SK-N-SH treated with all-trans-retinoic acid at 6 μM for 48 hours (cell line): ENCODE results near the gene IQSEC1.

Experiments
- ATAC-seq: fragments of 200-7000 bp; cut with Tn5 transposase; 3 replicates; pipeline ENCODE4 v1.9.1; 2020; ENCODE audit warnings: mild to moderate bottlenecking, moderate library complexity
- ARNTL ChIP-seq: fragments of 450-650 bp; formaldehyde crosslinking; IDR thresholded peaks from 2 replicates; pipeline ENCODE4 v1.5.0; 2020; ENCODE audit warnings: low read depth, mild to moderate bottlenecking, moderate library complexity, borderline replicate concordance
- BACH2 ChIP-seq: fragments of 250-450 bp; sonication (Bioruptor Pico); IDR thresholded peaks from 2 replicates; pipeline ENCODE4 v1.9.0; 2021; ENCODE audit warnings: mild to moderate bottlenecking, borderline replicate concordance
- CSDC2 ChIP-seq: fragments of 250-450 bp; sonication (Bioruptor Pico); IDR thresholded peaks from 2 replicates; pipeline ENCODE4 v1.5.0; 2020; ENCODE audit warnings: mild to moderate bottlenecking, moderate library complexity
- ESRRG ChIP-seq: fragments of 250-450 bp; sonication (Bioruptor Pico); IDR thresholded peaks from 2 replicates; pipeline ENCODE4 v1.6.1; 2021; ENCODE audit warnings: mild to moderate bottlenecking
- GLIS3 ChIP-seq: fragments of 250-450 bp; sonication (Bioruptor Pico); IDR thresholded peaks from 2 replicates; pipeline ENCODE4 v1.5.0; 2020; ENCODE audit warnings: mild to moderate bottlenecking, moderate library complexity
- ISL1 ChIP-seq: fragments of 250-450 bp; sonication (Bioruptor Pico); IDR thresholded peaks from 2 replicates; pipeline ENCODE4 v2.1.2; 2022; ENCODE audit warnings: mild to moderate bottlenecking, moderate library complexity
- OSR1 ChIP-seq: fragments of 250-450 bp; sonication (Bioruptor Pico); IDR thresholded peaks from 2 replicates; pipeline ENCODE4 v1.8.0; 2022; ENCODE audit warnings: moderate library complexity, mild to moderate bottlenecking, inconsistent platforms
- PPARA ChIP-seq: fragments of 250-450 bp; sonication (Bioruptor Pico); IDR thresholded peaks from 2 replicates; pipeline ENCODE4 v1.5.0; 2020; ENCODE audit warnings: mild to moderate bottlenecking, borderline replicate concordance
- RARB ChIP-seq: fragments of 250-450 bp; sonication (Bioruptor Pico); IDR thresholded peaks from 2 replicates; pipeline ENCODE4 v1.8.0; 2021; ENCODE audit warnings: mild to moderate bottlenecking, moderate library complexity
- SNAI2 ChIP-seq: fragments of 250-450 bp; sonication (Bioruptor Pico); IDR thresholded peaks from 2 replicates; pipeline ENCODE4 v1.5.0; 2020; ENCODE audit warnings: mild to moderate bottlenecking, moderate library complexity
- TCF4 ChIP-seq: fragments of 250-450 bp; sonication (Bioruptor Pico); IDR thresholded peaks from 2 replicates; pipeline ENCODE4 v1.8.0; 2021; ENCODE audit warnings: mild to moderate bottlenecking, moderate library complexity, borderline replicate concordance
- TOX ChIP-seq: fragments of 250-450 bp; sonication (Bioruptor Pico); IDR thresholded peaks from 2 replicates; pipeline ENCODE4 v1.8.0; 2021; ENCODE audit warnings: mild to moderate bottlenecking, moderate library complexity, borderline replicate concordance
- ZC3H10 ChIP-seq: fragments of 250-450 bp; sonication (Bioruptor Pico); IDR thresholded peaks from 2 replicates; pipeline ENCODE4 v1.5.1; 2021; ENCODE audit warnings: mild to moderate bottlenecking, moderate library complexity
- ZFP3 ChIP-seq: fragments of 250-450 bp; sonication (Bioruptor Pico); IDR thresholded peaks from 2 replicates; pipeline ENCODE4 v1.5.0; 2020; ENCODE audit warnings: mild to moderate bottlenecking, moderate library complexity
- ZFP30 ChIP-seq: fragments of 450-650 bp; formaldehyde crosslinking; IDR thresholded peaks from 2 replicates; pipeline ENCODE4 v1.5.0; 2022; ENCODE audit warnings: mild to moderate bottlenecking, moderate library complexity
- ZNF565 ChIP-seq: fragments of 450-650 bp; formaldehyde crosslinking; conservative IDR thresholded peaks from 2 replicates; pipeline ENCODE4 v1.5.0; 2020; ENCODE audit warnings: low read depth, mild to moderate bottlenecking, moderate library complexity
- ZNF70 ChIP-seq: fragments of 450-650 bp; formaldehyde crosslinking; IDR thresholded peaks from 2 replicates; pipeline ENCODE4 v1.5.0; 2020; ENCODE audit warnings: mild to moderate bottlenecking, moderate library complexity
- ZNF8 ChIP-seq: fragments of 450-650 bp; formaldehyde crosslinking; IDR thresholded peaks from 2 replicates; pipeline ENCODE4 v1.5.0; 2020; ENCODE audit warnings: mild to moderate bottlenecking, moderate library complexity
- TF ChIP-seq, protein P1 (sequence below): fragments of 250-450 bp; sonication (Bioruptor Pico); IDR thresholded peaks from 2 replicates; pipeline ENCODE4 v1.5.1; 2020; ENCODE audit warnings: low read depth, mild to moderate bottlenecking, moderate library complexity
- TF ChIP-seq, protein P2 (sequence below): fragments of 250-450 bp; sonication (Bioruptor Pico); IDR thresholded peaks from 2 replicates; pipeline ENCODE4 v1.5.1; 2021; ENCODE audit warnings: mild to moderate bottlenecking, moderate library complexity
- TF ChIP-seq, protein P3 (sequence below): fragments of 250-450 bp; sonication (Bioruptor Pico); IDR thresholded peaks from 2 replicates; pipeline ENCODE4 v1.8.0; 2020; ENCODE audit warnings: mild to moderate bottlenecking, moderate library complexity, borderline replicate concordance
- TF ChIP-seq, protein P4 (sequence below): fragments of 250-450 bp; sonication (Bioruptor Pico); IDR thresholded peaks from 2 replicates; pipeline ENCODE4 v1.8.0; 2021; ENCODE audit warnings: low read depth, mild to moderate bottlenecking, moderate library complexity, borderline replicate concordance

IQSEC1 gene

DNA sequence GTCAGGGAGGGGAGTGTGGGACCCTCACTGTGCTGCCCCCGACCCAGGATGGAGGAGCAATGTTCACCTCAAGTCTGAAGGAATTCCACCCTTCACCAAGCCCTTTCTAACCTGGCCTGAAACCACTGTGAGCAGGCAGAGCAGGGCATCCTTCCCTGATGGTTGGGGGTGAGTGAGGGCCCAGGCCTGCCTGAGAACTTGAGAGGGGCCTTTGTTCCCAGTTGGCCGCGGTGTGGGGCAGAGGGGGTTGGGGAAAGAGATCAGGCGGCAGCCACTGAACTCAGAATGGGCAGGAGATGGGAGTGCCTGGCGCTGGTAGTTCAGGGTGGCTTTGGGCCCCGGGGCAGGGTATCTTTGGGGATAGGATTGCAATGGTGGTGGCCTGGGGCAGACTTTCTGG, 128.4 kb downstream of the IQSEC1 start:
- ATAC-seq, result no peak
- no peak for TF ChIP-seq TCF4 (CRISPR knock-in tag)
- TF ChIP-seq ZNF8 (CRISPR knock-in tag), result no peak
- TF ChIP-seq ISL1, result no peak
- no peak for TF ChIP-seq RARB (CRISPR knock-in tag)
- TF ChIP-seq, protein P1, sequence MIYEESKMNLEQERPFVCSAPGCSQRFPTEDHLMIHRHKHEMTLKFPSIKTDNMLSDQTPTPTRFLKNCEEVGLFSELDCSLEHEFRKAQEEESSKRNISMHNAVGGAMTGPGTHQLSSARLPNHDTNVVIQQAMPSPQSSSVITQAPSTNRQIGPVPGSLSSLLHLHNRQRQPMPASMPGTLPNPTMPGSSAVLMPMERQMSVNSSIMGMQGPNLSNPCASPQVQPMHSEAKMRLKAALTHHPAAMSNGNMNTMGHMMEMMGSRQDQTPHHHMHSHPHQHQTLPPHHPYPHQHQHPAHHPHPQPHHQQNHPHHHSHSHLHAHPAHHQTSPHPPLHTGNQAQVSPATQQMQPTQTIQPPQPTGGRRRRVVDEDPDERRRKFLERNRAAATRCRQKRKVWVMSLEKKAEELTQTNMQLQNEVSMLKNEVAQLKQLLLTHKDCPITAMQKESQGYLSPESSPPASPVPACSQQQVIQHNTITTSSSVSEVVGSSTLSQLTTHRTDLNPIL (CRISPR knock-in tag), result no peak
- TF ChIP-seq CSDC2 (CRISPR knock-in tag), result no peak
- TF ChIP-seq, protein P2, sequence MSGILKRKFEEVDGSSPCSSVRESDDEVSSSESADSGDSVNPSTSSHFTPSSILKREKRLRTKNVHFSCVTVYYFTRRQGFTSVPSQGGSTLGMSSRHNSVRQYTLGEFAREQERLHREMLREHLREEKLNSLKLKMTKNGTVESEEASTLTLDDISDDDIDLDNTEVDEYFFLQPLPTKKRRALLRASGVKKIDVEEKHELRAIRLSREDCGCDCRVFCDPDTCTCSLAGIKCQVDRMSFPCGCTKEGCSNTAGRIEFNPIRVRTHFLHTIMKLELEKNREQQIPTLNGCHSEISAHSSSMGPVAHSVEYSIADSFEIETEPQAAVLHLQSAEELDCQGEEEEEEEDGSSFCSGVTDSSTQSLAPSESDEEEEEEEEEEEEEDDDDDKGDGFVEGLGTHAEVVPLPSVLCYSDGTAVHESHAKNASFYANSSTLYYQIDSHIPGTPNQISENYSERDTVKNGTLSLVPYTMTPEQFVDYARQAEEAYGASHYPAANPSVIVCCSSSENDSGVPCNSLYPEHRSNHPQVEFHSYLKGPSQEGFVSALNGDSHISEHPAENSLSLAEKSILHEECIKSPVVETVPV (CRISPR knock-in tag), result no peak
- TF ChIP-seq TOX, result no peak
- no peak for TF ChIP-seq ESRRG
- no peak for TF ChIP-seq ZFP30
- no peak for TF ChIP-seq ZNF565 (CRISPR knock-in tag)
- TF ChIP-seq ZFP3 (CRISPR knock-in tag), result no peak
- TF ChIP-seq, protein P3, sequence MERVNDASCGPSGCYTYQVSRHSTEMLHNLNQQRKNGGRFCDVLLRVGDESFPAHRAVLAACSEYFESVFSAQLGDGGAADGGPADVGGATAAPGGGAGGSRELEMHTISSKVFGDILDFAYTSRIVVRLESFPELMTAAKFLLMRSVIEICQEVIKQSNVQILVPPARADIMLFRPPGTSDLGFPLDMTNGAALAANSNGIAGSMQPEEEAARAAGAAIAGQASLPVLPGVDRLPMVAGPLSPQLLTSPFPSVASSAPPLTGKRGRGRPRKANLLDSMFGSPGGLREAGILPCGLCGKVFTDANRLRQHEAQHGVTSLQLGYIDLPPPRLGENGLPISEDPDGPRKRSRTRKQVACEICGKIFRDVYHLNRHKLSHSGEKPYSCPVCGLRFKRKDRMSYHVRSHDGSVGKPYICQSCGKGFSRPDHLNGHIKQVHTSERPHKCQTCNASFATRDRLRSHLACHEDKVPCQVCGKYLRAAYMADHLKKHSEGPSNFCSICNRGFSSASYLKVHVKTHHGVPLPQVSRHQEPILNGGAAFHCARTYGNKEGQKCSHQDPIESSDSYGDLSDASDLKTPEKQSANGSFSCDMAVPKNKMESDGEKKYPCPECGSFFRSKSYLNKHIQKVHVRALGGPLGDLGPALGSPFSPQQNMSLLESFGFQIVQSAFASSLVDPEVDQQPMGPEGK (CRISPR knock-in tag), result no peak
- TF ChIP-seq OSR1 (CRISPR knock-in tag), result no peak
- no peak for TF ChIP-seq PPARA (CRISPR knock-in tag)
- no peak for TF ChIP-seq ZC3H10 (CRISPR knock-in tag)
- no peak for TF ChIP-seq ZNF70 (CRISPR knock-in tag)
- TF ChIP-seq ARNTL, result no peak

DNA sequence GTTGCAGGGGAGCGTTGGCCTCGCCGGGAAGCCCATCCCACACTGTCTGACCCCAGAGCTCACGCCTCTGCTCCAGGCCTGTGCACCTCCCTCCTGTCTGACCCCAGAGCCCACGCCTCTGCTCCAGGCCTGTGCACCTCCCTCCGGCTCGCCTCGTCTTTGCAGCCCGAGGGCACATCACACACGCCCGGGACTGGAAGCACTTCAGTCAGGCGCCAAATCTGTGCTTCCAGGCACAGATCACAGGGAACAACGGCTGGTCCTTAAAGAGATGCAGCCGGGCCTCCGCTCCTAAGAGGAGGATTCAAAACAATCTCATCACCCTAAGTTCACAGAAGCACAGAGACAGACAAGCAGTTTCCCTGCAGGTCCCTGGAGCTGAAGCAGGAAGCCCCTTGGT, 128.8 kb downstream of the IQSEC1 start:
- TF ChIP-seq TCF4 (CRISPR knock-in tag) (no peak), TOX (no peak)
- no peak for ATAC-seq

DNA sequence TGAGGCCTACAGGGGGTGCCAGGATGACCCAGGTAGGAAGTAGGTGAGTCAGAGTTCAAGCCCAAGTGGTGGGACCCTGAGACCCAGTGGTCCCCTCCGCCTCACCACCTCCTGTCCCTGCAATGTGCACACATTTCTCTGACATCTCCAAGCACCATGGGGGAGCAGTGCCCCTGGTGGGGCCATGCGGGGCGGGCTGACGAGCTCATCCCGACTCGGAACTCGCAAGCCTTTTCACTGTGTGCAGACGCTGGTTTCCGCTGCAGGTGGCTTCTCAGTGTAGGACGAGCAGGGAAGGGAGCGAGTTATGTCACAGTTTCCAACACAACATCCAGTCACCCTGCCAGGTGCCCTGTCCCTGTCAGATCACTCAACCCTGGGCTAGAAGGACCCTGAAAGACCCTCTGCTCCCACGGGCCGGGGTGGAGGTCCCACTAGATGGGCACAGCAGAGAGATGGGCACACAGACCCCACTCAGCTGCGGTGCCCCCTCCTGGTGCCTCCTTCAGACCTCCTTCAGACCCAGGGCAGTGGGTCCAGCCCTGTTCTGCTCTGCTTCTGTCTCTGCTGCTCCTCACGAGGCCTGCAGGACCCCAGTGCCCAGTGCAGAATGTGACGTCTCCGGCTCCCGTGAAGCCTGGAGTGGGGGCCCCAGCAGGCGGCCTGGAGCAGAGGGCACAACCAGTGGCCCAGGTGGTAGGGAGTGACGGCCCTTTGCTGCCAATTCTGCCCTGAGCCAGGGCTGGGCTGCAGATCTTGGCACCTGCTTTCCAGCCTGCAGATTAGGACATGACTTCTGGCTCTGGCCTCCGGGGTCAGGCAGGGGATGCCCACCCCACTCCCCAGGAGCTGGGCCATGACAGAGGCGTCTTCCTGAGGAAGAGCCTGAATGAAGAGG, 129.9 kb downstream of the IQSEC1 start:
- TF ChIP-seq ARNTL (no peak), BACH2 (no peak), CSDC2 (CRISPR knock-in tag) (no peak), OSR1 (CRISPR knock-in tag) (no peak), ESRRG (no peak), GLIS3 (CRISPR knock-in tag) (no peak), ZFP30 (no peak), ZC3H10 (CRISPR knock-in tag) (no peak), ZNF565 (CRISPR knock-in tag) (no peak), PPARA (CRISPR knock-in tag) (no peak), ZNF70 (CRISPR knock-in tag) (no peak), SNAI2 (CRISPR knock-in tag) (no peak), ISL1 (no peak), RARB (CRISPR knock-in tag) (no peak)
- TF ChIP-seq, protein P3 (CRISPR knock-in tag), result no peak
- TF ChIP-seq, protein P4, sequence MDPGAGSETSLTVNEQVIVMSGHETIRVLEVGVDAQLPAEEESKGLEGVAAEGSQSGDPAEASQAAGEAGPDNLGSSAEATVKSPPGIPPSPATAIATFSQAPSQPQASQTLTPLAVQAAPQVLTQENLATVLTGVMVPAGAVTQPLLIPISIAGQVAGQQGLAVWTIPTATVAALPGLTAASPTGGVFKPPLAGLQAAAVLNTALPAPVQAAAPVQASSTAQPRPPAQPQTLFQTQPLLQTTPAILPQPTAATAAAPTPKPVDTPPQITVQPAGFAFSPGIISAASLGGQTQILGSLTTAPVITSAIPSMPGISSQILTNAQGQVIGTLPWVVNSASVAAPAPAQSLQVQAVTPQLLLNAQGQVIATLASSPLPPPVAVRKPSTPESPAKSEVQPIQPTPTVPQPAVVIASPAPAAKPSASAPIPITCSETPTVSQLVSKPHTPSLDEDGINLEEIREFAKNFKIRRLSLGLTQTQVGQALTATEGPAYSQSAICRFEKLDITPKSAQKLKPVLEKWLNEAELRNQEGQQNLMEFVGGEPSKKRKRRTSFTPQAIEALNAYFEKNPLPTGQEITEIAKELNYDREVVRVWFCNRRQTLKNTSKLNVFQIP, result no peak
- TF ChIP-seq, protein P1 (CRISPR knock-in tag), result no peak
- TF ChIP-seq, protein P2 (CRISPR knock-in tag), result no peak
- TF ChIP-seq, all 23 proteins: peak for 0
- no peak for ATAC-seq
